Fibroblast of the aortic adventitia (primary cell): ENCODE results near the gene KLRK1. TPM values are rescaled to one million over a fixed set of nuclear protein-coding genes. Genes with fewer than 3 reads are reported as not detected.
A peak's percentile ranks its signal among the peaks of the same experiment; 100 is the strongest.
"Not testable (repeated sequence)": the region's sequence is repeated elsewhere in the genome, so short reads cannot be mapped to it uniquely, and the experiment has no call there.

Experiments used
- DNase-seq: peaks from one replicate; pipeline ENCODE4 v3.0.0-alpha.2; 2010; ENCODE audit warnings: low read depth
- H3K4me3 ChIP-seq: 2 replicates; pipeline ENCODE4 v1.5.1; 2011; ENCODE audit warnings: low read depth, mild to moderate bottlenecking, control low read depth, low read length, moderate library complexity
- total RNA-seq: library from RNA; depleted of rRNA; stranded (reverse); fragments of >200 nt; gene quantifications from 2 replicates; pipeline ENCODE4 v1.2.3, GENCODE V29; 2012; ENCODE audit warnings: low replicate concordance
- TF ChIP-seq, protein P1 (sequence below): IDR thresholded peaks from 2 replicates; pipeline ENCODE4 v1.5.1; 2011; ENCODE audit warnings: mild to moderate bottlenecking, low read length, control low read depth, inconsistent platforms; ENCODE audit not compliant: insufficient read depth

Gene KLRK1
- total RNA-seq, 1 donor: not detected

- TF ChIP-seq, protein P1, sequence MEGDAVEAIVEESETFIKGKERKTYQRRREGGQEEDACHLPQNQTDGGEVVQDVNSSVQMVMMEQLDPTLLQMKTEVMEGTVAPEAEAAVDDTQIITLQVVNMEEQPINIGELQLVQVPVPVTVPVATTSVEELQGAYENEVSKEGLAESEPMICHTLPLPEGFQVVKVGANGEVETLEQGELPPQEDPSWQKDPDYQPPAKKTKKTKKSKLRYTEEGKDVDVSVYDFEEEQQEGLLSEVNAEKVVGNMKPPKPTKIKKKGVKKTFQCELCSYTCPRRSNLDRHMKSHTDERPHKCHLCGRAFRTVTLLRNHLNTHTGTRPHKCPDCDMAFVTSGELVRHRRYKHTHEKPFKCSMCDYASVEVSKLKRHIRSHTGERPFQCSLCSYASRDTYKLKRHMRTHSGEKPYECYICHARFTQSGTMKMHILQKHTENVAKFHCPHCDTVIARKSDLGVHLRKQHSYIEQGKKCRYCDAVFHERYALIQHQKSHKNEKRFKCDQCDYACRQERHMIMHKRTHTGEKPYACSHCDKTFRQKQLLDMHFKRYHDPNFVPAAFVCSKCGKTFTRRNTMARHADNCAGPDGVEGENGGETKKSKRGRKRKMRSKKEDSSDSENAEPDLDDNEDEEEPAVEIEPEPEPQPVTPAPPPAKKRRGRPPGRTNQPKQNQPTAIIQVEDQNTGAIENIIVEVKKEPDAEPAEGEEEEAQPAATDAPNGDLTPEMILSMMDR: no peak
- no peak for DNase-seq
- H3K4me3 ChIP-seq: no peak overlapping the region
These were observed 3.5 kb upstream of the KLRK1 start for GRCh38 chr12:10393291-10393690.

- TF ChIP-seq, protein P1: no peak
- DNase-seq: peak; percentile 96
- H3K4me3 ChIP-seq: no peak overlapping the region
These were observed 2.6 kb upstream of the KLRK1 start for GRCh38 chr12:10392394-10392930.

DNA sequence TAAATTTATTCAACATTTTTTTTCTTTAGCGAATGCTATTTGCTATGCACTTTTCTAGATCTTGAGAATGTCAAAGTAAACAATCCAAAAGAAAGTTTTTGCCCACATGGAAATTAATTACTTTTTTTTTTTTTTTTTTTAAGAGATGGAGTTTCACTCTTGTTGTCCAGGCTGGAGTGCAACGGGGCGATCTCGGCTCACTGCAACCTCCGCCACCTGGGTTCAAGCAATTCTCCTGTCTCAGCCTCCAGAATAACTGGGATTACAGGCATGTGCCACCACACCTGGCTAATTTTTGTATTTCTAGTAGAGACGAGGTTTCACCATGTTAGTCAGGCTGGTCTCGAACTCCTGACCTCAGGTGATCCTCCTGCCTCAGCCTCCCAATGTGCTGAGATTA, 1.1 kb upstream of the KLRK1 start:
- not testable (repeated sequence) for H3K4me3 ChIP-seq, DNase-seq

DNA sequence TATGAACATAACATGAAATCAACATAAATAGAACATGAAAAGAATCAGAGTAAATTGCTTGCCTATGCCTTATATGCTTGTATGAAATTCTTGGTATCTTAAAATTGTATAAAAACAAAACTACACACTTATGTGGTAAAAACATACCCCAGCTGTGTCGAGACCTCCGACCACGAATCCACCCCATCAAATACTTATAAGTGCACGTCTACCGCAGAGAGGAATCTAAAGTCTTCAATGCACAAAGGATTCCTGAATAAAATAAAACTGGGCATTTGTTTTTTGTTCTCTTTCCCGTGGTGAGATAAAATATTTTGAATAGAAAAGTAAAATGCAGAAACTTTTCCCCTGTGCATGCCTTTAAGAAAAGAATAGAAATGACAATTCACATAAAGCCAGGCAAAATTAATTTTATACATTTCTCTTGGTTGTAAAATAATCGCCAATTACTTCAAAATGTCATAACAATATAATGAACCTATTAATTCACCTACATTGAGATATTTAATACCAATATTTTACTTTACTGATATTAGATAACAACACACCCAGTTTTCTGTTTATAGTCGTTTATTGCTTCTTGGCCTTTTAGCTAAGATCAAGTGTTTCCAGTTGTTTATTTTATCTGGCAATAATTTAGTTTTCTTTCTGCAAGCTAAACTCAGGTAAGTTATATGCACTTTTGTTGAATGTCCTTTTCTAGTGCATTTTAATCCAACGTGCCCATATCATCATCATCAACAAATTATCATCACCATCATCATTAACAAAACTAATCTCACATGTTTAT, 1.0 kb downstream of the KLRK1 start:
- H3K4me3 ChIP-seq: no peak overlapping the region
- TF ChIP-seq, protein P1: no peak
- DNase-seq: no peak

DNA sequence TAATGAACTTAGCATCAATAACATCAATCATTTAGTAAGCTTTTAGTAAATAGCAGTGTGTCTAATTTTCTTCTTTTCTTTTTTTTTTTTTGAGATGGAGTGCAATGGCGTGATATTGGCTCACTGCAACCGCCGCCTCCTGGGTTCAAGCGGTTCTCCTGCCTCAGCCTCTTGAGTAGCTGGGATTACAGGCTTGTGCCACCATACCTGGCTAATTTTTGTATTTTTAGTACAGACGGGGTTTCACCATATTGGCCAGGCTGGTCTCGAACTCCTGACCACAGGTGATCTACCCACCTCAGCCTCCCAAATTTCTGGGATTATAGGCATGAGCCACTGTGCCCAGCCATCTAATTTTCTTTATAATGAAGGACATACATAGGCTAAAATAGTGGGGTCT, 2.3 kb downstream of the KLRK1 start:
- H3K4me3 ChIP-seq, DNase-seq: not testable (repeated sequence)

- no peak overlapping the region for H3K4me3 ChIP-seq
- TF ChIP-seq, protein P1: no peak
- DNase-seq: no peak
These were observed 3.0 kb downstream of the KLRK1 start for GRCh38 chr12:10386857-10387256.

- DNase-seq: peak; percentile 64
- TF ChIP-seq, protein P1: no peak
These were observed 4.7 kb downstream of the KLRK1 start for GRCh38 chr12:10385166-10385613.

DNA sequence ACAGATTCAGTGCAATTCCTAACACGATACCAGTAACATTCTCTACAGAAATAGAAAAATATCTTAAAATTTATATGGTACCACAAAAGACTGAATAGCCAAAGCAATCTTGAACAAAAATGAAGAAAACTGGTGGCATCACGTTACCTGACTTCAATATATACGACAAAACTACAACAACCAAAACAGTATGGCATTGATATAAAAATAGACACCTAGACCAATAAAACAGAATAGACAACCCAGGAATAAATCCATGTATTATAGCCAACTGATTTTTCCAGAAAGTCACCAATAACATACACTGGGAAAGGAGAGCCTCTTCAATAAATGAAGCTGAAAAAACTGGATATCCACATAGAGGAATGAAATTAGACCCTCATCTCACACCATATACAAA, 5.7 kb downstream of the KLRK1 start:
- TF ChIP-seq, protein P1: no peak
- no peak for DNase-seq

More at GRCh38 chr12:10385166-10385613, 4.7 kb downstream of the KLRK1 start:
- H3K4me3 ChIP-seq: no peak overlapping the region

More for the DNA sequence above, 5.7 kb downstream of the KLRK1 start:
- H3K4me3 ChIP-seq: no peak overlapping the region
